Neutrophil (primary cell): ENCODE results near the gene RTN1.

Source experiments
- H3K27ac ChIP-seq: fragments of 200-600 bp; sonication (generic); 2 replicates; pipeline ENCODE4 v1.5.1; 2016; ENCODE audit warnings: mild to moderate bottlenecking, moderate library complexity
- H3K27me3 ChIP-seq: fragments of 200-600 bp; sonication (generic); 2 replicates; pipeline ENCODE4 v1.6.0; 2016; ENCODE audit warnings: mild to moderate bottlenecking
- H3K36me3 ChIP-seq: fragments of 200-600 bp; sonication (generic); 2 replicates; pipeline ENCODE4 v1.5.1; 2017
- H3K4me1 ChIP-seq, 2 experiments: fragments of 200-600 bp in 1 of 2; sonication (generic) in 1 of 2; 1 replicate in 1 of 2; 2 replicates in 1 of 2; pipeline versions ENCODE4 v1.5.1 to v1.6.1; 2013 to 2016; ENCODE audit warnings: low read depth in 1 of 2, low read length in 1 of 2, mild to moderate bottlenecking in 1 of 2, moderate library complexity in 1 of 2; ENCODE audit not compliant: control insufficient read depth in 1 of 2, insufficient read depth in 1 of 2
- H3K4me3 ChIP-seq, 2 experiments: fragments of 200-600 bp in 1 of 2; sonication (generic) in 1 of 2; 1 replicate in 1 of 2; 2 replicates in 1 of 2; pipeline ENCODE4 v1.5.1; 2013 to 2016; ENCODE audit warnings: low read depth in 1 of 2, low read length in 1 of 2, mild to moderate bottlenecking in 1 of 2, moderate library complexity in 1 of 2
- H3K9me3 ChIP-seq: fragments of 200-600 bp; sonication (generic); 2 replicates; pipeline ENCODE4 v1.5.1; 2016
- CTCF ChIP-seq: fragments of 200-600 bp; sonication (generic); IDR thresholded peaks from 2 replicates; pipeline ENCODE4 v1.5.1; 2016; ENCODE audit warnings: antibody characterized with exemption

The RTN1 gene

DNA sequence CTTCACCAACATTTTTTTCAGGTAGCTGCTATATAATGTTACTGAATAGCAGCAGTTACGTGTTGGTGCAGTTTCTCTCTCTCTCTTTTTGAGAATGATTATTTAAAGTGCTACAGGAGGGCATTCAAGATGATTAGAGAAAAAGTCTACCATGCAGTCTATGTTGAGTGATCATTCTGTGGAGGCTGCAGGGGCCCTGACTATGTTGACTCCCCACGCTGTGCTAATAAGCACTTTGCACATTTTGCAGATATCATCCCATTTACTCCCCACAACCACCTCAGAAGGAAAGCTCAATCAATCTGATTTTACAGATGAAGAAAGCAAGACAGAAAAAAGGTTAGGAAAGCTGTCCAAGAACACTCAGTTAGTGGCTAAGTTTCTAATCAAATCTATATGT, 87.8 kb downstream of the RTN1 start:
- Histone ChIP-seq H3K9me3 (no peaks in the 10 kb centered on the region), H3K27me3 (no peaks in the 10 kb centered on the region), H3K36me3 (no peaks in the 10 kb centered on the region), H3K4me3 (no peak overlapping the region), H3K4me1 (no peaks in the 10 kb centered on the region), H3K27ac (no peak overlapping the region)
- TF ChIP-seq CTCF: no peak

DNA sequence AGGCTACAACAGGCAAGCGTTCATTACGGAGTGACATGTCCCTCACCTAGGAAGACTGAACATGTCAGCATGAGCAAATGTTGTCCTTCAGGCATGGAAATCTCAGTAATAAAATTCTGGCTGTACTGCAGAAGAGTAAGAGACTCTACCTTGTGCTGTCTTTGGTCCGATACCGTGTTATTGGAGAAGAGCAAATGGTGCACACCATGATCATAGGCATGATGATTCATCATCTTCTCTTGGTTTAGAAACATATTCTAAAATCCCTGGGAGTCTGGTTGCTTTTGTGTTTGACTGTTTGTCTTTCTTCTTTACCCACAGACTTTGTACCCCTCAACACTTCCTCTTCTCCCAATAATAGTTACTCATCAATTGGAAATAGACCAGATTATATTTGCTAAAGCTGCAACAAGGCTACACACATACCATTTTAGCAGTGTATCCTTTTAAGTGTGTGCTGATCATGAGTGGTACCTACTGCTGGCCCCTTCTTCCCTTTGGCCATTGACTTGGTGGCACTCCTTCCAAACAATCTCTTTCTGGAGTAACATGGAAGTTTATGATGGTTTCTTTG, 93.5 kb downstream of the RTN1 start:
- no peak for TF ChIP-seq CTCF
- H3K4me3 ChIP-seq: no peak overlapping the region
- H3K9me3 ChIP-seq: no peaks in the 10 kb centered on the region
- no peaks in the 10 kb centered on the region for H3K27me3 ChIP-seq
- no peak overlapping the region for H3K27ac ChIP-seq
- H3K4me1 ChIP-seq: peaks cover 9 to 11% of the 10 kb centered on the region in 2 experiments
- no peaks in the 10 kb centered on the region for H3K36me3 ChIP-seq

- H3K4me3 ChIP-seq: no peak overlapping the region
- no peaks in the 10 kb centered on the region for H3K9me3 ChIP-seq
- TF ChIP-seq CTCF: no peak
Measured at GRCh38 chr14:59776468-59776867, 94.1 kb downstream of the RTN1 start.

GRCh38 chr14:59772233-59772632, 98.3 kb downstream of the RTN1 start:
- Histone ChIP-seq H3K36me3 (no peaks in the 10 kb centered on the region), H3K4me1 (peaks cover 35% of the 10 kb centered on the region in 2 experiments), H3K27me3 (no peaks in the 10 kb centered on the region), H3K4me3 (peak overlapping the region in 1 of 2 experiments; percentile 1), H3K9me3 (no peaks in the 10 kb centered on the region), H3K27ac (peak overlapping the region; percentile 74)
- TF ChIP-seq CTCF: no peak

More at GRCh38 chr14:59776468-59776867, 94.1 kb downstream of the RTN1 start:
- no peaks in the 10 kb centered on the region for H3K36me3 ChIP-seq
- H3K4me1 ChIP-seq: peaks cover 15 to 17% of the 10 kb centered on the region in 2 experiments
- no peak overlapping the region for H3K27ac ChIP-seq
- no peaks in the 10 kb centered on the region for H3K27me3 ChIP-seq

DNA sequence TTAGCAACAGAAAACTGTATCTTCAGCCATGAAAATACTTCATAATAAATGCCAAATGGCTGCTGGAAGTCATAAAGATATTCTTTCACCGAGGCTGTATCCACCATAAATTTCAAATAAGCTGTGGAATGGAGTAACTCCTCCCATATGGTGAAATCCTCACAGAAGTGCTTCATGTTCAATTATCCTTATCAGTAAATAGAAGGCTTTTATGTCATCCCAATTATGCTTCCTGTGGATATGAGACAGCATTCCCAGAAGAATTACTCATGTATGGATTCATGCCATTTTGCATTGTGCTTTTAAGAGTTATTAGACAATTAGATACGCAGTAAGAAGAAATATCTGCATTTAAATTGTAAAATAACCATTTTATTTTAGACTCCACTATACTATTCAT, 99.0 kb downstream of the RTN1 start:
- Histone ChIP-seq H3K27me3 (no peaks in the 10 kb centered on the region), H3K4me1 (peaks cover 35% of the 10 kb centered on the region in 2 experiments), H3K4me3 (peak overlapping the region in 1 of 2 experiments; percentile 1), H3K36me3 (no peaks in the 10 kb centered on the region), H3K9me3 (no peaks in the 10 kb centered on the region), H3K27ac (peak overlapping the region; percentile 74)
- no peak for TF ChIP-seq CTCF
